Measurements from ENCODE around the gene GATAD2A. TPM values are rescaled to one million over a fixed set of nuclear protein-coding genes. Genes with fewer than 3 reads are reported as not detected.
"Not testable (repeated sequence)": the region's sequence is repeated elsewhere in the genome, so short reads cannot be mapped to it uniquely, and the experiment has no call there.

Gene GATAD2A
- total and polyA plus RNA-seq, 8 donors, result 9.3 to 119 (median 20.2) TPM

DNA sequence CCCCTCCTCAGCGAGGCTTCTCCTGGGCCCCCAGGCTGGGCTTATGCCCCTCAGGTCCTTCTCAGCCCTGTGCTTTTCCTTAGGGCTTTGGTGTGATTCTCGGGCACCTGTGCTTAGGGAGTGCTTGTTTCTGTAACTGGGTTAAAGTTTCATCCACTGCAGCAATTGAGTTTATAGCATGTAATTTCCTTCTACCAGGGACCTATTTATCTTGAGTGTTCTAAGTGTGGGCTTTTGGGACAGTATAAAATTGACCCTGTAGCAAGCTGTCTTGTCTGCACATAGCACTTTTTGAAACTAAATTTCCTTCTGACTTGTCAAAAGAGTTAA is 47.6 kb downstream of the GATAD2A start:
- Histone ChIP-seq H3K27me3 (no peaks in the 10 kb centered on the region), H3K9me3 (no peaks in the 10 kb centered on the region), H3K36me3 (peaks cover 0 to 4% (median 2%) of the 10 kb centered on the region in 4 donors), H3K4me1 (peaks cover 10 to 86% (median 46%) of the 10 kb centered on the region in 4 donors), H3K4me3 (no peak overlapping the region), H3K27ac (peak overlapping the region in 2 of 5 donors; percentile 55 to 58)
- 68 to 79% (median 71%) methylated on average over 2 of the region's 2 CpGs for WGBS, 5 donors
- intact Hi-C loops (cut with DNase I; ENCODE audit: low total_unique reads), result no loop called here
- no peak for DNase-seq
- TF ChIP-seq, protein P1, sequence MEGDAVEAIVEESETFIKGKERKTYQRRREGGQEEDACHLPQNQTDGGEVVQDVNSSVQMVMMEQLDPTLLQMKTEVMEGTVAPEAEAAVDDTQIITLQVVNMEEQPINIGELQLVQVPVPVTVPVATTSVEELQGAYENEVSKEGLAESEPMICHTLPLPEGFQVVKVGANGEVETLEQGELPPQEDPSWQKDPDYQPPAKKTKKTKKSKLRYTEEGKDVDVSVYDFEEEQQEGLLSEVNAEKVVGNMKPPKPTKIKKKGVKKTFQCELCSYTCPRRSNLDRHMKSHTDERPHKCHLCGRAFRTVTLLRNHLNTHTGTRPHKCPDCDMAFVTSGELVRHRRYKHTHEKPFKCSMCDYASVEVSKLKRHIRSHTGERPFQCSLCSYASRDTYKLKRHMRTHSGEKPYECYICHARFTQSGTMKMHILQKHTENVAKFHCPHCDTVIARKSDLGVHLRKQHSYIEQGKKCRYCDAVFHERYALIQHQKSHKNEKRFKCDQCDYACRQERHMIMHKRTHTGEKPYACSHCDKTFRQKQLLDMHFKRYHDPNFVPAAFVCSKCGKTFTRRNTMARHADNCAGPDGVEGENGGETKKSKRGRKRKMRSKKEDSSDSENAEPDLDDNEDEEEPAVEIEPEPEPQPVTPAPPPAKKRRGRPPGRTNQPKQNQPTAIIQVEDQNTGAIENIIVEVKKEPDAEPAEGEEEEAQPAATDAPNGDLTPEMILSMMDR (IDR thresholded peaks at IDR 0.05), result no peak
- TF ChIP-seq EP300 (IDR thresholded peaks at IDR 0.05) (no peak), POLR2A (IDR thresholded peaks at IDR 0.05) (no peak), POLR2AphosphoS5 (IDR thresholded peaks at IDR 0.05) (no peak)

DNA sequence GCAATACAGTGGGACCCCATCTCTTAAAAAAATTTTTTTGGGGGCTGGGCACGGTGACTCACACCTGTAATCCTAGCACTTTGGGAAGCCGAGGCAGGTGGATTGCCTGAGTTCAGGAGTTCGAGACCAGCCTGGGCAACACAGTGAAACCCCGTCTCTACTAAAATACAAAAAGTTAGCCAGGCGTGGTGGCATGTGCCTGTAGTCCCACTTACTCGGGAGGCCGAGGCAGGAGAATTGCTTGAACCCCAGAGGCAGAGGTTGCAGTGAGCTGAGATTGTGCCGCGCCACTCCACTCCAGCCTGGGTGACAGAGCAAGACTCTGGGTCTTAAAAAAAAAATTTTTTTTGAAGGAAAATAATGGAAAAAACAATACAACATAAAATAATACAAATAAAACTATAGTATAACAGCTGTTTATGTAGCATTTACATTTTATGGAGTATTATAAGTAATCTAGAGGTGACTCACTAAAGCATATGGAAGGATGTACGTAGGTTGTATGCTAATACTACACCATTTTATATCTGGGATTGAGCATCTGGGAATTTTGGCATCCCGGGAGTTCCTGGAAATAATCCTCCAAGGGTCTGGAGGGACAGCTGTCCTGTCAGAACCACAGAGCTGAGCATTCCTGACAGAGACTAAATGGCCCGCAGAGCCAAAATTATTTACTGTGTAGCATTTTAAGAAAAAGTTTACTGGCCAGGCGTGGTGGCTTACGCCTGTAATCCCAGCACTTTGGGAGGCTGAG is 49.9 kb downstream of the GATAD2A start:
- H3K4me3 ChIP-seq; H3K9me3 ChIP-seq; DNase-seq; intact Hi-C loops (cut with DNase I; ENCODE audit: low total_unique reads); H3K36me3 ChIP-seq; H3K27me3 ChIP-seq; H3K27ac ChIP-seq: not testable (repeated sequence)
- 93 to 97% (median 97%) methylated on average over 14 of the region's 14 CpGs for WGBS, 5 donors
- peaks cover 28 to 94% (median 58%) of the 10 kb centered on the region in 4 donors for H3K4me1 ChIP-seq

DNA sequence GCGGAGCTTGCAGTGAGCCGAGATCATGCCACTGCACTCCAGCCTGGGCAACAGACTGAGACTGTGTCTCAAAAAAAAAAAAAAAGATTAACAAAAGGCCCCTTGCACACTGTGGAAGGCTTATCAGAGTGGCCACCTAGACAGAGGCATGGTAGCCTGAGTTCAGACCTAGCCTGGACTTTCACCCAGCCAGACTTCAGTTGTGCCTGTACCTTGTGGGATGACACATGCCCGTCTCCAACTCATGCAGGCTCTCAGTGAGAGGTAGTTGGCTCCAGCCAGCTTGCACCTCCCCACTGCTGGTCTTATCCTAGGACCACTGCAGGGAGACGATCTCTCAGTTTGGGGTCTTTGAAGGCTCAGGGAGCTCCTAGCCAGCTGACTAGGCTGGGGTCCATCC is 52.2 kb downstream of the GATAD2A start:
- TF ChIP-seq EP300 (IDR thresholded peaks at IDR 0.05) (no peak), POLR2AphosphoS5 (IDR thresholded peaks at IDR 0.05) (no peak), POLR2A (IDR thresholded peaks at IDR 0.05) (no peak)
- TF ChIP-seq, protein P1 (IDR thresholded peaks at IDR 0.05), result no peak
- no peaks in the 10 kb centered on the region for H3K27me3 ChIP-seq
- 74 to 92% (median 82%) methylated on average over 3 to 4 of the region's 4 CpGs for whole genome bisulfite sequencing, 5 donors
- H3K4me3 ChIP-seq, result no peak overlapping the region
- peaks cover 47 to 95% (median 63%) of the 10 kb centered on the region in 4 donors for H3K4me1 ChIP-seq
- H3K27ac ChIP-seq, result peak overlapping the region in 4 of 5 donors; percentile 27 to 90 (median 80)
- intact Hi-C loops (cut with DNase I; ENCODE audit: low total_unique reads), result no loop called here
- H3K36me3 ChIP-seq, result peaks cover 0 to 4% (median under 1%) of the 10 kb centered on the region in 4 donors
- H3K9me3 ChIP-seq, result no peaks in the 10 kb centered on the region
- DNase-seq, result no peak

DNA sequence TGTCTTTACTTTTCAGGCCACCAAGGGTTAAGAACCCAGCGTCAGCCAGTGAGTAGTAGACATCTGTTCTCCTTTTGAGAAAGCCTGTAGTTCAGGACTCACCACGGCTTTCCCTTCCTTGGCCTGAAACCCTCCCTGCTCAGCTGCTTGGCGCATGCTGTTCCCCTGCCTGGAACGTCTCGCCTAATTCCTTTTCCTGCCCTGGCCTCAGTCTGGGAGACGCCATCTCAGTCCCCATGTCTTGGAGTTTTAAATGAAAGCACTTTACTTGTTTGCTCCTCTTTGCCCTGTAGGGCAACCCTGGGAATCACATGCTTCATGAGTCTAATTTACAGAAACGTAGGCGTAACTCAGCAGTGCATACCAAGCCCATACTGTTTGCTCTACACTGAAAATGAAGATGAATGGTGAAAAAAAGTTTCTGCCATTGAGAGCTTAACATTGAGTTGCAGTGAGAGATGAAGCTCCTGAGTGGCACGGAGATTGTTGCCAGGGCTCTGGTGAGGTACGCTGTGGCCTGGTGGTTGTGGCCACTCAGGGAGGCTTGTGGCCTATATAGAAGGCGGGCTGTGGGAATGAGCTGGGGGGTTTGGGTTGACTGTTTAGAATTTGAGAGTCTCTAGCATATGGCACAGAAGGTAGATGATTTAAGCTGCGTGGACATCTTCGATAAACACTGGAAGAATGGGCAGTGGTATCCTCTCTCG is 52.8 kb downstream of the GATAD2A start:
- Histone ChIP-seq H3K36me3 (peaks cover 0 to 4% (median 0%) of the 10 kb centered on the region in 4 donors), H3K4me1 (peaks cover 53 to 95% (median 64%) of the 10 kb centered on the region in 4 donors)

More for the DNA sequence above, 52.8 kb downstream of the GATAD2A start:
- peak in 1 of 2 donors; percentile 61 for DNase-seq
- intact Hi-C loops (cut with DNase I; ENCODE audit: low total_unique reads), result no loop called here
- 60 to 69% (median 62%) methylated on average over 14 of the region's 14 CpGs for WGBS, 5 donors
- H3K27me3 ChIP-seq, result no peaks in the 10 kb centered on the region
- peak overlapping the region in 4 of 5 donors; percentile 27 to 90 (median 80) for H3K27ac ChIP-seq
- H3K9me3 ChIP-seq, result no peaks in the 10 kb centered on the region
- TF ChIP-seq POLR2A (IDR thresholded peaks at IDR 0.05) (no peak), EP300 (IDR thresholded peaks at IDR 0.05) (no peak), POLR2AphosphoS5 (IDR thresholded peaks at IDR 0.05) (no peak)
- TF ChIP-seq, protein P1 (IDR thresholded peaks at IDR 0.05), result no peak
- no peak overlapping the region for H3K4me3 ChIP-seq

Measured in stomach (tissue), 9 donors.